Measurements from ENCODE around the gene OPCML. TPM values are rescaled to one million over a fixed set of nuclear protein-coding genes. Genes with fewer than 3 reads are reported as not detected.

Gene OPCML
- total RNA-seq, 1 experiment from 2014 or later = not detected

GRCh38 chr11:132865623-132866022 is 666.7 kb downstream of the OPCML start:
- ATAC-seq = no peak

GRCh38 chr11:132864811-132865576 is 667.3 kb downstream of the OPCML start:
- Histone ChIP-seq H3K27ac (ENCODE audit: low read length) (no peak overlapping the region), H3F3A (ENCODE audit: low read length, unreplicated experiment) (no peaks in the 10 kb centered on the region), H3K9me3 (ENCODE audit: low read length) (0 out of 2 replicates have a peak, but pooled peaks cover 3% of the 10 kb centered on the region), H3K9ac (ENCODE audit: low read length) (no peak overlapping the region), H2AFZ (ENCODE audit: low read length) (no peak overlapping the region), H3K27me3 (ENCODE audit: low read length) (peaks cover 7% of the 10 kb centered on the region; the same call in 1 of the 2 replicates), H3K4me3 (ENCODE audit: low read length) (no peak overlapping the region), H3K79me2 (ENCODE audit: low read length) (no peaks in the 10 kb centered on the region), H3K4me2 (ENCODE audit: low read length) (no peak overlapping the region), H4K20me1 (ENCODE audit: low read length) (no peaks in the 10 kb centered on the region), H3K4me1 (ENCODE audit: insufficient read depth, low read length) (no peaks in the 10 kb centered on the region), H3K36me3 (ENCODE audit: low read depth, low read length) (no peaks in the 10 kb centered on the region), H3K9me2 (replicated peaks; ENCODE audit: low read length) (no peaks in the 10 kb centered on the region)
- intact Hi-C loops (cut with micrococcal nuclease) = no loop called here
- TF ChIP-seq EZH2 (IDR thresholded peaks at IDR 0.05; ENCODE audit: low read length, unreplicated experiment) = no peak
- TF ChIP-seq EZH2phosphoT487 (IDR thresholded peaks at IDR 0.05; ENCODE audit: borderline replicate concordance, low read length) = no peak
- BruUV-seq (replicated peaks) = no TSS peak
- ATAC-seq = no peak
- ChIA-PET CTCF (no interaction called here), POLR2A (ENCODE audit: unreplicated experiment) (no interaction called here)
- DNase-seq = no peak

More at GRCh38 chr11:132865623-132866022, 666.7 kb downstream of the OPCML start:
- Histone ChIP-seq H4K20me1 (ENCODE audit: low read length) (no peaks in the 10 kb centered on the region), H3K27ac (ENCODE audit: low read length) (no peak overlapping the region), H3K9me3 (ENCODE audit: low read length) (peaks cover 5% of the 10 kb centered on the region; the same call in 1 of the 2 replicates), H2AFZ (ENCODE audit: low read length) (no peak overlapping the region), H3K4me1 (ENCODE audit: insufficient read depth, low read length) (no peaks in the 10 kb centered on the region), H3K79me2 (ENCODE audit: low read length) (no peaks in the 10 kb centered on the region), H3K36me3 (ENCODE audit: low read depth, low read length) (no peaks in the 10 kb centered on the region), H3K9ac (ENCODE audit: low read length) (no peak overlapping the region), H3K9me2 (replicated peaks; ENCODE audit: low read length) (no peaks in the 10 kb centered on the region), H3K4me2 (ENCODE audit: low read length) (no peak overlapping the region), H3F3A (ENCODE audit: low read length, unreplicated experiment) (no peaks in the 10 kb centered on the region), H3K27me3 (ENCODE audit: low read length) (0 out of 2 replicates have a peak, but pooled peaks cover 4% of the 10 kb centered on the region), H3K4me3 (ENCODE audit: low read length) (no peak overlapping the region)
- ChIA-PET POLR2A (ENCODE audit: unreplicated experiment) (no interaction called here), CTCF (no interaction called here)
- BruUV-seq (replicated peaks) = no TSS peak
- intact Hi-C loops (cut with micrococcal nuclease) = no loop called here
- DNase-seq = no peak
- TF ChIP-seq EZH2phosphoT487 (IDR thresholded peaks at IDR 0.05; ENCODE audit: borderline replicate concordance, low read length) = no peak
- TF ChIP-seq EZH2 (IDR thresholded peaks at IDR 0.05; ENCODE audit: low read length, unreplicated experiment) = no peak
- TF ChIP-seq CTCF (conservative IDR thresholded peaks at IDR 0.05; ENCODE audit: low read depth, low read length) = no peak

DNA sequence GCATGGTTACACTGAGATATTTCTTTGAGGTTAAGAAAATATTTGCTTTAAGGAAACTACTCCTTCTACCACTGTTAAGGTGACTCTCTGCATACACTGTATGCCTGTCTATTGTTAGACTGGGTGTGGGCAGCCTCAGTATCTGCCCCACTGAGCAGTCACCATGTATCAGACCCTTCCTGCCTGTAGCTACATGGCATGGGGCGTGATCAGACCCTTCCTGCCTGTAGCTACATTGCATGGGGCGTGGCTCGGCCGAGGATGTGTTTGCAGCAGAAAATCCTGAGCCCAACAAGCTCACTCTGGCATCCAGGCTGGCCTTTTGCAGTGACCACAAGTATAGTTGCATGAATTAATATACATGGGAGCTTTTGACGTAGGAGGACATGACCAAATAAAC is 669.4 kb downstream of the OPCML start:
- ChIA-PET POLR2A (ENCODE audit: unreplicated experiment) (no interaction called here), CTCF (no interaction called here)
- no peak overlapping the region for H3K27ac ChIP-seq (ENCODE audit: low read length)
- BruUV-seq (replicated peaks) = no TSS peak
- H3K9me3 ChIP-seq (ENCODE audit: low read length) = 0 out of 2 replicates have a peak, but pooled peaks cover 3% of the 10 kb centered on the region
- H3K4me2 ChIP-seq (ENCODE audit: low read length) = no peak overlapping the region
- H3K4me1 ChIP-seq (ENCODE audit: insufficient read depth, low read length) = no peaks in the 10 kb centered on the region
- intact Hi-C loops (cut with micrococcal nuclease) = no loop called here
- H3K4me3 ChIP-seq (ENCODE audit: low read length) = no peak overlapping the region
- no peak overlapping the region for H3K9ac ChIP-seq (ENCODE audit: low read length)
- ATAC-seq (no peak), DNase-seq (no peak)
- H2AFZ ChIP-seq (ENCODE audit: low read length) = no peak overlapping the region
- no peaks in the 10 kb centered on the region for H3F3A ChIP-seq (ENCODE audit: low read length, unreplicated experiment)
- no peaks in the 10 kb centered on the region for H3K9me2 ChIP-seq (replicated peaks; ENCODE audit: low read length)
- TF ChIP-seq EZH2phosphoT487 (IDR thresholded peaks at IDR 0.05; ENCODE audit: borderline replicate concordance, low read length) = no peak
- TF ChIP-seq EZH2 (IDR thresholded peaks at IDR 0.05; ENCODE audit: low read length, unreplicated experiment) = no peak
- no peak for TF ChIP-seq CTCF (conservative IDR thresholded peaks at IDR 0.05; ENCODE audit: low read depth, low read length)
- H3K36me3 ChIP-seq (ENCODE audit: low read depth, low read length) = no peaks in the 10 kb centered on the region
- H3K27me3 ChIP-seq (ENCODE audit: low read length) = peaks cover 14% of the 10 kb centered on the region; the same call in 1 of the 2 replicates
- no peaks in the 10 kb centered on the region for H3K79me2 ChIP-seq (ENCODE audit: low read length)
- no peaks in the 10 kb centered on the region for H4K20me1 ChIP-seq (ENCODE audit: low read length)

Measured in PC-3 (cell line).